Subcutaneous adipose tissue (tissue), 4 donors: ENCODE results near the gene LDLRAD4. TPM values are rescaled to one million over a fixed set of nuclear protein-coding genes. Genes with fewer than 3 reads are reported as not detected.

ENCODE experiments used
- CTCF ChIP-seq: fragments of 450-650 bp; IDR thresholded peaks from one replicate; pipeline ENCODE4 v1.5.1; 2016; ENCODE audit warnings: low read depth, mild to moderate bottlenecking, control low read depth, antibody characterized with exemption, moderate library complexity
- total RNA-seq, 4 donors: library from RNA; depleted of rRNA; stranded (reverse); fragments of >200 nt; gene quantifications; one replicate each; pipeline ENCODE4 v1.1.0, GENCODE V29; 2016

LDLRAD4 gene
- total RNA-seq, 4 donors from 2014 or later, result 16.4 to 28.4 (median 21.6) TPM

DNA sequence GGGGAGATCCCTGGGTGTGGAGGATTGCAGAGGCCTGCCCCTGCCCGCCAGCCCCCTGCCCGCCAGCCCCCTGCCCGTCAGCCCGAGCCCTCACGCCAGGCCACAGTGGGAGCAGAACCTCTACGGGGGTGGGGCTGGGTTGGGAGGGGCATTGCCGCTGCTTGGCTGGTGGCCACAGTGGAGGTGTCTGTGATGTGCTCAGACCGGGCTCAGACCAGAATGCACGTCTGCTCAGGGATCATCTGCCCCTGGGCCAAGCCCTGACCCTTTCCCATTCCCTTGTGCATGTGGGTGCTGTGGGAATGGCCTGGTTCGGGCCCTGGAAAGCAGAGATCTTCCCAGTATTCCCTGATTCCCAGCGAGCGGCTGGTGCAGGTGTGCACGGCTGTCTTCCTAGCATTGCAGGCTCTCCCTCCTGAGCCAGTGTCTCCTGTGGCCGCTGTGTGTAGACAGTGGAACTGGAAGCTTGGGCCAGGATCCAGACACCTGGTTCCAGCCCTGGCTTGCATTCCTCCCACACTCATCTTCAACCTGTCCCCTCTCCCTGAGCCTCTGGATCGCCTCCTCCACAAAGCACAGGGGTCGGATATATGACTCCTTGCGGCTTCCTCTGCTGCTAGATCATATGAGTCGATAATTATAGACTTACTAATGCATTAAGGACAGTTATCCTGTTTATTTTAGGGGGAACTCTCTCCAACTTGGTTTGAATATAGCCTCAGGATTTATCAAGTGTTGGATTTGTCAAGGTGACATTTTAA, 161.6 kb downstream of the LDLRAD4 start:
- no peak for TF ChIP-seq CTCF

DNA sequence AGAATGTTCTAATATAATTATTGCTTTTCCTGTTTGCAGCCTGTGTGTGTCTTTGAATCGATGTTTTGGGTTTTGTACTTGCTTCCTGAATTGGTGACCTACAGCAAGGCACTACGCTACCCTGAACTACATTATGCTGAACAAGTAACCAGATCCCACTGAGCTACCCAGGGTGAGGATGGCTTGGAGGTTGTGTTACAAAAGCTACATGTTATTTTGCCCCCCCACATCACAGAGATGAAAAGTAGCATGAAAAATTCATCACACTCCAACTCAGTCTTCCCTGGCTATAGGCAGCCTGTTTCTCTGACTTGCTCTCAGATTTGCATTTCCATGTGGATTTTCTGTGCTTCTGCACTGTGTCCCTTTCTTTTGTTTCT, 162.1 kb downstream of the LDLRAD4 start:
- TF ChIP-seq CTCF, result no peak

DNA sequence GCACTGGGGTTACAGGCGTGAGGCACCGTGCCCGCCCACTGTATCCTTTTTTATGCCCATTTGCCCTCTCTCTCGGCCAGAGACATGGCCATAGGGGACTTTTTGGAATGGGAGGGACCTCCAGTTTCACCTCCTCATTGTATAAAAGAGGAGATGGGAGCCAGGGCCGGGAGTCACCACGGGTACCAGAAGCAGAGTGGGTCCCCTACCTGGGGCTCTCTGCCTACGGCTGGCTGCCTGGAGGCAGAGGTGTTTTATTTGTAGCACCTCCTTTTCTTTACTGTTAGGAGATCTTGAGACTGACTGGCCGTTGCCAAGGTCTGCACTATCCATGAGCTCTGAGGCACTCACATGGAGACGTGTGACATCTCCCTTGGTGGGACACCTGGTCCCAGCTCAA, 162.8 kb downstream of the LDLRAD4 start:
- TF ChIP-seq CTCF, result no peak

GRCh38 chr18:13381944-13382365, 163.4 kb downstream of the LDLRAD4 start:
- TF ChIP-seq CTCF, result no peak

- no peak for TF ChIP-seq CTCF
These were observed 163.9 kb downstream of the LDLRAD4 start for GRCh38 chr18:13382366-13382953.

- TF ChIP-seq CTCF, result no peak
These were observed 164.6 kb downstream of the LDLRAD4 start for GRCh38 chr18:13382954-13383827.
